Left ventricle myocardium superior (tissue), 1 donor: ENCODE data around the gene DOLPP1. TPM values are rescaled to one million over a fixed set of nuclear protein-coding genes. Genes with fewer than 3 reads are reported as not detected.
A peak's percentile ranks its signal among the peaks of the same experiment; 100 is the strongest.

Experiments used
- ATAC-seq: fragments of 200-7000 bp; cut with Tn5 transposase; one replicate; pipeline ENCODE4 v1.9.1; 2020; ENCODE audit warnings: mild to moderate bottlenecking, moderate library complexity
- DNase-seq: peaks from one replicate; pipeline ENCODE4 v3.0.0-alpha.2; 2020
- intact Hi-C: fragments of 100-400 bp; cut with micrococcal nuclease; formaldehyde crosslinking; loops from one replicate; pipeline ENCODE4 v1.11.0; 2022
- total RNA-seq: library from RNA; stranded (reverse); fragmentation: NEBNext Ultra II Directional; extraction: Animal tissue kit (Norgen Biotek cat#: 25700); gene quantifications from one replicate; pipeline ENCODE4 v1.2.1, GENCODE V29; 2021
- donor health status: DM: no; HTN: yes; CAD: no; lungs with severe emphysema.

The DOLPP1 gene
- total RNA-seq, 1 donor from 2014 or later, result 5.2 TPM

DNA sequence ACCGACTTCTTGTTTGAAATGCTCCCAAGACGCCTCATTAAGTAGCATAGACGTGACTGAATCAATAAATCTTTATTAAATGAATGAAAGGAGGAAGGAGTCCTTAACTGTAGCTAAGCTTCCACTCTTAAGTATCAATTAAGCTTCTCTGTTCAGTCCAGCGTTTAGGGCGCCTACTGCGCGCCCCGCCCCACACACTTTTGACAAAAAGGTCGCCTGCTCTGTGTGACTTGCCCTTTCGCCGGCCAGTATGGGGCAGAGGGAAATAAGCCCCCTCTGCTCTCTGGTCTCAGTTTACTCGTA, 662 bp upstream of the DOLPP1 start:
- ATAC-seq (no peak), DNase-seq (no peak)
- intact Hi-C loops, result no loop called here

GRCh38 chr9:129081388-129081904, 535 bp downstream of the DOLPP1 start:
- no peak for ATAC-seq
- intact Hi-C loops, result no loop called here
- no peak for DNase-seq

DNA sequence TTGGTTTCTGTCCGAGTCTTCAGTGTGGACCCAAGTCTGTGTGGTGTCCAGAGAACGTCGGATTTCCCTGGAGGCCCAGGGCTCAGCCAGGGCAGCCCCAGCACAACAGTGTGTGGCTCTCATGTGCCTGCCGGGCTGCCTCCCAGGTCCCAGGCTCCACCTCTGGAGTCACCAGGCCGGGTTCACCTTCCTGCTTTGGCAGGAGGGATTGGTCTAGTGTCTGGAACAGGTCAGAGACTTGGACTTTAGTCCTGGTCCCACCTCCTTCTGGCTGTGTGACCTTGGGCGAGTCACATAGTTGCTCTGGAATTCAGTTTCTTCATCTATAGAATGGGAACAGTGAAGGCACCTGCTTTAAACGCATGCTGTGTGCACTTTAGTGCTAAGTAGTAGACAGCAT, 3.2 kb downstream of the DOLPP1 start:
- intact Hi-C loops, result no loop called here
- no peak for ATAC-seq

DNA sequence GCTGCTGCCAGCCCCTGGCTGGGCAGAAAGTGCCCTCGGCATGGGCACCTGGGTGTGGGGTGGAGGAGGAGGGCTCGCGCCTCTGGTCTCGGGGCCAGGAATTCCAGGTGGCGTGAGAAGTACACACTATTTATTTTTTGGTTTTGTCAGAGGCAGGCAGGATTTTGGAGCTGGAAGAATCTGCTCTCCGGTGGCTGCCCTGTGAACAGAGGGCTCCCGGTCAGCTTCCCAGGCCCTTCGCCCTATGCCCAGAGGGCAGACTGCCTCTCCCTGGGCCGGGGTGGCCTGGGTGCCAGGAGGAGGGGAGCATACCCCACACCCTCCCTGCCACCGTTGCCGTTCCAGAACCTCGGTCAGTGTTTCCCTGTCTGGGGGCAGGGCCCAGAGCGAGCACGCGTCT, 8.3 kb downstream of the DOLPP1 start:
- intact Hi-C loops, result no loop called here
- DNase-seq (no peak), ATAC-seq (no peak)

More for the DNA sequence above, 3.2 kb downstream of the DOLPP1 start:
- DNase-seq, result no peak

- ATAC-seq (no peak), DNase-seq (no peak)
- intact Hi-C loops, result no loop called here
Measured at GRCh38 chr9:129093602-129094386, 12.9 kb downstream of the DOLPP1 start.

DNA sequence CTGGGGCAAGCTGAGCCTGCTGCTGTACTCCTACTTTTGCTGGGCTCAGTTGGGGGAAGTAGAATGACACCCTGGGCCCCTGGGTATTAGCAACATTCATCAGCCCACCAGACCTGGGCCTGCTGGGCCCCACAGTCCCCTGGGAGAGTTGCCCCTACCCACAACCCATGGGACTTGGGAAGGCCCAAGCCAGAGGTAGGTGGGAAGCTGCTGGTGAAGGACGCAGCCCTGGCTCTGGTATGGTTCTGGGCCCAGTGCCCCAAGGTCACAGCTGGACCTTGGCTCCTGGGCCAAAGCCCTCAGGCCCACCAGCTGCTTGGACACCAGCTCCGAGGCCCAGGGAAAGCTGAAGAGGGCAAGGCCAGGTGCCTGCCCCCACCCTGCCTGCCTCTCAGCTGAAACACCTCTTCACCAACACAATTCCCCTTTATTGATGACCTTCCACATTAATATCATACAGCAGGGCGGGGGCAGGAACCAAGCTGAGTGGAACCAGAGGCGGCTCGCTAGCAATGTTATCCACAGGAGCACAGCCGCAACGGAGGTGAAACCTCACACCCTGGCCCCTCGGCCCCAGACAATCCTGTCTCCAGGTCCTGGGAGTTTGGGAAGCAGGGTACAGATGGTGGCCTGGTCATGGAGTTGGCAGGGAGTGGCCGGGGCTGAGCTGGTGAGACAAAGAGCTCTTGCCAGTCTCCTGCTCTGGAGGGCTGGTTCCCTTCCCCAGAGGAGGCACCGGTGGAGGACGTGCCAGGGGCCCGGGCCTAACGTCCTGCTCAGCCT, 13.7 kb downstream of the DOLPP1 start:
- DNase-seq (peak; percentile 64), ATAC-seq (peak; percentile 72)
- intact Hi-C loops, result no loop called here

DNA sequence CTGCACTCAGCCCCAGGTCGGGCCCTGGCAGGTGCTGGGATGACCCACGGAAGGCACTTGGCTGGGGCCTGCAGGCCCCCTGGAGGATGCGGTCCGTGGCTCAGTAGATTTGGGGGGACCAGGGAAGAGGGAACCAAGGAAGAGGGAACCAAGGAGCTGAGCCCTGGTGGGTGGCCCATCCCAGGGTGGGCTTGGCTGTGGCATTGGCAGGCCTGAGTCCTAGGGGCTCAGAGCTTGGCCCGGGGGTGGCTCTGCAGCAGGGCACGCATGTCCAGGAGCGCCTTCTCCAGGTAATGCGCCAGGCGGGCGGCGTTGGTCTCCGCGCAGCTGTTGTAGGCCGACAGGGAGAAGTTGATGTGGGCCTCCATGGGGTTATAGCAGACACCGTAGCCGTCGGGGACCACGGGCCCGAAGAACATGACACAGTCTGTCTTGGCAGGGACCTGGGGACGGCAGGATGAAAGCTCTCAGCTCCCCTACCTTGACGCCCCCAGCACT, 14.3 kb downstream of the DOLPP1 start:
- ATAC-seq, result no peak
- intact Hi-C loops, result no loop called here
- no peak for DNase-seq

- intact Hi-C loops, result no loop called here
- ATAC-seq (no peak), DNase-seq (no peak)
Measured at GRCh38 chr9:129095908-129096307, 15.0 kb downstream of the DOLPP1 start.

- intact Hi-C loops, result no loop called here
- ATAC-seq (no peak), DNase-seq (no peak)
Measured at GRCh38 chr9:129097671-129098306, 16.9 kb downstream of the DOLPP1 start.

DNA sequence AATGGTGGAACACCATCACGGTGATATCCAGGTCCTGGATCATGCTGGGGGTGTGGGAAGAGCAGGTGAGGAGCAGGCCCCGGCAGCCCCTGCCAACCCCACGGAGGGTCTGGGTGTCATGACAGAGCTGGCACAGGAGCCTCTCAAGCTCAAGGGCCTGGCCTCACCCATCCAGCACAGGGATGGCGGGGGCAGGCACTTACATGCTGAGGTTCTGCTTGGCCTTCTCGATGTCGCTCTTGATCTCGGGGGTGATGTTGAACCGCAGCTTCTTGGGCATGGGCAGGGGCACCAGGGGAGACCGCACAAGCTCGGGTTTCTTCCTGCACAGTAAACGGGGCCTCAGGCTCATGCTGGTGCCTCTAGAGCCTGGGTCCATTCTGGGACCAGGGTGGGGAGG, 17.4 kb downstream of the DOLPP1 start:
- intact Hi-C loops, result no loop called here
- DNase-seq (no peak), ATAC-seq (no peak)

DNA sequence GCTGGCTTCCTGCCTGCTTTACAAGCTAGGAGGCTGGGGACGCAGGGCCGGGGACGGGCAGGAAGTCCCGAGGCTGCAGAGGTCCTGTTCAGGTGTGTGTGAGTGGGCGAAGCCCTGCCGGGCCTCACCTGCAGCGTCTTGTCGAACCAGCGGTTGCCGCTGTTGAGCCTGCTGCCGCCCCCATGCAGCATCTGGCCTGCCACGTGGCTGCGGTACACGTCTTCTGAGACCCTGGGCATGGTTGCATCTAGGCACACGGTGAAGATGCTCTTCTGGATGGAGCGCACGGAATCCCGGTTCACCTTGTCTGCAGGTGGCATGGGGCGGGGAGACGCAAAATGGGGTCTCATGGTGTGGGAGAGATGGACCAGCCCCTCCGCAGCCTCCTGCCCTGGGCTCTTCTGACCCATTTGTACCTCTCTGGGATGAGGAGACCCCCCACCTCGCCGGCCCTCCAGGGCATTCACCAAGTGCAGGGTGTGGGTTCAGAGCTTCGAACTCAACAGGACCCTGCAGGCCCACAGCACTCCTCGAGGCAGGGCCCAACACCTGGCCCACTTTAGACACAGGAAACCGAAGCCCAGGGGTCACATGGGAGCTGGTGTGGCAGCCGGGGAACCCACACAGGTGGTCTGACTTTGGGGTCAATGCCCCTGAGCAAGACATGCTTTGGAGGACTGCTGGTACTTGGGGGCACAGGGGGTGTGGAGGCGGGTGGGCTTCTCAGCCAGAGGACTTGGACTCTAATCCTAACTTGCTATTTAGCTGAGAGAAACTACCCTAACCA, 19.7 kb downstream of the DOLPP1 start:
- intact Hi-C loops, result no loop called here
- ATAC-seq, result no peak
- no peak for DNase-seq

DNA sequence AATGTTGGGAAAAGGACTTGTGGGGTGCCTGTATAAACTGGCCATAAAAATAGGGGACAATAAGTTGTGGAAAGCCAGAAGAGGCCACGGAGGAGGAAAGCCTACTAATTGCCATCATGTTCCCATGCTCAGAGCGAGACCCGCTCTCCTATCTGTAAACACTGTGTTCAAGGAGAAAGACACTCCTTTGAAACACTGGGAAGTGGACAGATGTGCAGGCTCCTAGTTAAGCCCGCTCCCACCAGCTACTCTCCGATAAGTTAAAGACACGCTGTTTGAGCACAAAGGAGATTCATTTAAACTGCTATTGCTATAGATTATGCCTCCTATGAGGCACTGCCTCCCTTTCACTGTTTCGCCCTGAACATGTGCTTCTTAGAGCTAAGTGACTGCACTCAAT, 20.4 kb downstream of the DOLPP1 start:
- ATAC-seq, result no peak
- intact Hi-C loops, result no loop called here
- DNase-seq, result no peak

DNA sequence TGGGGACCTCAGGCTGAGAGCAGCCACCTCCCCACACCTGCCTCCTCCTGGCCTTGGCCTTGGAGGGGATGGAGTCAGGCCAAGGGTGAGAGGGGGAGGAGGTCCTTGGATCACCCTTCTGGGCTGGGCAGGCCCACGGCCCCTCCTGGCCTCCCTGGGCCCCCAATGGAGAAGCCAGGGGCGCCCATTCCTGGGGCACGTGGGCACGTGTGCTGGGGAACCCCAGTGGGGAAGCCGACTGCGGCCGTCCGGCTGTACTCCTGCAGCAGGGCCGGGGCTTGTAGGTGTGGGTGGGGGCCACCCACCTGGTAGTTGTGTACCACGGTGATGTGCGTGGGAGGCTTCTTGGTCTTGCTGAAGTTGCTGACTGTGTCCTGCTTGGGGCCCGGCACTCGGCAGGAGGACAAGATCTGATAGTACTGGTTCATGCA, 21.2 kb downstream of the DOLPP1 start:
- ATAC-seq, result peak; percentile 4
- intact Hi-C loops, result no loop called here
- DNase-seq, result no peak

DNA sequence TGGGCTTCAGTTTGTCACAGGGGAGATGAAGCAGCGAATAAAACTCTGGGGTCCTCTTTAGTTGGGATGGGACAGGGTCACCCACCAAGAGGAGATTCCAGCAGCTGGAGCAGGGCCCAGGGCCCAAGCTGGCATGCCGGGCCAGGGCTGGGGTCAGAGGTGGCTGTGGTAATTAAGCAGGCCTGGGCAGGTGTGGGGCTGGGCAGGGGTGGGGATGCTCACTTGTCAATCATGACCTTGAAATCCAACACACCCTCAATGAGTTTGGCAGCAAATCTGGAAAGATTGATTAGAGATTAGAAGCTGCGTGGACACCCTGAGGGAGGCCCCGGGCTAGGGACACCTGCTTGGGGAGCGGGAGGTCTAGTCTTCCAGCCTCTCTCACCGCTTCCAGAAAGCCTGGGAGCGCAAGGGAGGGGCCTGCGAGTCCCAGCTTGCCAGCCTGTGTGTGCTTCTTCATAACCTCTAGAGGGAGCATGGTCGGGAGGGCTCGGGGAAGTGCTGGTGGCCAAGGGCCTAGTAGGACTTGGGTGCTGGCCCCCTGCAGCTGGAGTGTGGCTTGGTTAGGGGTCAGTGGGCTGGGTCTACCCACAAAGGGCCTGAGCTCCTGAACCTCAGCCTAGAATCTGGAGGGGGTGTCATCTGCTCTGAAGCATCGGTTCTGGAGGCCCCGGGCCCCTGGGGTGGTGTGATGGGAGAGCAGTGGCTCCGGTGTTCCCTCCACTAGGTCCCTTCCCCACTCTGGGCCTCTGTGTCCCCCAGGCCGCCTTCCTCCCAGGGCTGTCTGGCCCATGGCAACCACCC, 22.1 kb downstream of the DOLPP1 start:
- DNase-seq (peak; percentile 59), ATAC-seq (peak; percentile 70)

GRCh38 chr9:129103595-129103965, 22.7 kb downstream of the DOLPP1 start:
- DNase-seq (no peak), ATAC-seq (peak; percentile 23)
- intact Hi-C loops, result no loop called here

More for the DNA sequence above, 22.1 kb downstream of the DOLPP1 start:
- intact Hi-C loops, result no loop called here

DNA sequence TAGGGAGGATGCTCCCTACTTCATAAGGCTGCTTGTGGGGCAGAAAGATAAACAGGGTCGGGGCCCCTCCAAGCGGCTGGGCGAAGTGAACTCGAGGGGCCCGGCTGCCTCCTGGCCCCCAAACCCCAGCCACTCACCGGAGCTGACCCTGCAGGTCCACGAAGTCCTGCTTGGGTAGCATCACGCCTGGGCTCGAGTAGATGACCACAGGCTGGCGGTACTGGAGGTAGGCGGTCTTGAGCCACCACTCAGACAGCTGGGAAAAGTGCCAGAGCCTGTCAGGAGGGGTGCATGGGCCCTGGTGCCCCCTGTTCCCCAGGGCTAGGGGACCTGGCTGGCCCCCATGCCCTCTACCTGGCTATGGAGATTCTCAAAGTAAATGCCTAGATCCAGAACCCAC, 23.1 kb downstream of the DOLPP1 start:
- ATAC-seq, result no peak
- intact Hi-C loops, result no loop called here
- no peak for DNase-seq

DNA sequence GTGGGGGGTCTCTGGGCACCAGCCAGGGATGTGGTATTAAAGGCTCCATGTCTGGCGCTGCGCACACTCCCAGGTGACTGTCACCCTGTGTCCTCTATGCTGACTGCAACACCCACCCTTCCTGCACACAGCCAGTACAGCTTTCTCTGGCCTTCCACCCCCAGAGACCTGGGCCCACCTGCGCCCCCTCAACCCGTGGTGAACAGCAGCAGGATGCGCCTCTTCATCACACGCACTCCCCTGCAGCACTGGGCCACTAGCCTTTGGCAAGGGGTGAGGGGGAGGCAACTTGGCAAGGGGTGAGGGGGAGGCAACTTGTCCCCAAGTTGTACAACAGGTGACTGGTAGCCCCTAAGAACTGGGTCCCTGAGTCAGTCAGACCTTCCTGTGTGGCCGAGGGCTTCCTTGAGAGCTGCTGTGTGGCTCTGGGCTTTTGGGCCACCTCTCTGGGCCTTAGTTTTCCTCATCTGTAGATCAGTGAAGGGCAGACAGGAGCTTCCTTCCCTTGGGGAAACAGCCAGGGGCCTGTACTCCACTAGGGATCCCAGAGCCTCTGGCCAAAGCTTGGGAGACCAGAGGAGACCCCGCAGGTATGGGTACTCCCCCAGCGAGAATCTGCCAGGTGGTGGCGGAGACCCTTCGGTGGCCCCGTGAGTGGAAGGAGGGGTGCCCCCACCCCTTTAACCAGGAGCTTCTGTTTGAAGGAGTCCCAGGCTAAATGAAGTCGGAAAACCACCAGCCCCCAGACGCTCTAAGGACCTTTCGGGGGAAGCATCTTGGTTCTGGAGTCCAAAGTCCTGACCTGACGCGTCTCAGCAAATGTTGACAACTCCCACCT, 25.2 kb downstream of the DOLPP1 start:
- DNase-seq, result no peak
- no peak for ATAC-seq
- intact Hi-C loops, result no loop called here

- intact Hi-C loops, result no loop called here
- ATAC-seq, result no peak
- no peak for DNase-seq
Measured at GRCh38 chr9:129107651-129108050, 26.7 kb downstream of the DOLPP1 start.
